Embryonic facial prominence (tissue), 1 donor: ENCODE measurements around the gene COMMD6.

Source experiments
- DNase-seq: peaks from one replicate; pipeline ENCODE4 v3.0.0-alpha.2; 2016; ENCODE audit errors: extremely low spot score

The COMMD6 gene

DNA sequence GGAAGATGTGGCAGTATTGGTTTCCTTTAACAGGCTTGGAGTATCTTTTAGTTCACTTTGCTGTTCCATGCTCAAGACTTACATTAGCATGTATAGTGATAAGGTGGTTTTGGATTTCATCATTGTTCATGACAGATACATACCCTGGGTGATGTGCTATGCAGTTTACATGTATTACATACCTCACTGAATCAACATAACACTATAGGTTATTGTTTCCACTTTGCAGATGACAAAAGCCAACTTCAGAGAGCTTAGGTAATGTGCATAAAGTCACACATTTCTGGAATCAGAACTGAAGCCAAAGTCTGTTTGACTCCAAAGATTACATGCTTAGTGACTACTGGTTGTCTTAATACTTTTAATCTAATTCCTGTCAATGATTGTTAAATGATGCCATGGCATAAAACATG is 7.1 kb downstream of the COMMD6 start:
- DNase-seq: no peak

DNA sequence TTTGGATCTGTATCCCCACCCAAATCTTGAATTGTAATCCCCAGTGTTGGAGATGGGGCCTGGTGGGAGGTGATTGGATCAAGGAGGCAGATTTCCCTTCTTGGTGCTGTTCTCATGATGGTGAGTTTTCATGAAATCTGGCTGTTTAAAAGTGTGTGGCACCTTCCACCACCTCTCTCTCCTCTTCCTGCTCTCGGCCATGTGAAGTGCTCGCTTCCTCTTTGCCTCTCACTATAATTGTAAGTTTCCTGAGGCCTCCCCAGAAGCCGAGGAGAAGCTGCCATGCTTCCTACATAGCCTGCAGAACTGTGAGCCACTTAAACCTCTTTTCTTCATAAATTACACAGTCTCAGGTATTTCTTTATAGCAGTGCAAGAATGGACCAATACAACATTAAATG is 15.7 kb downstream of the COMMD6 start:
- no peak for DNase-seq

DNA sequence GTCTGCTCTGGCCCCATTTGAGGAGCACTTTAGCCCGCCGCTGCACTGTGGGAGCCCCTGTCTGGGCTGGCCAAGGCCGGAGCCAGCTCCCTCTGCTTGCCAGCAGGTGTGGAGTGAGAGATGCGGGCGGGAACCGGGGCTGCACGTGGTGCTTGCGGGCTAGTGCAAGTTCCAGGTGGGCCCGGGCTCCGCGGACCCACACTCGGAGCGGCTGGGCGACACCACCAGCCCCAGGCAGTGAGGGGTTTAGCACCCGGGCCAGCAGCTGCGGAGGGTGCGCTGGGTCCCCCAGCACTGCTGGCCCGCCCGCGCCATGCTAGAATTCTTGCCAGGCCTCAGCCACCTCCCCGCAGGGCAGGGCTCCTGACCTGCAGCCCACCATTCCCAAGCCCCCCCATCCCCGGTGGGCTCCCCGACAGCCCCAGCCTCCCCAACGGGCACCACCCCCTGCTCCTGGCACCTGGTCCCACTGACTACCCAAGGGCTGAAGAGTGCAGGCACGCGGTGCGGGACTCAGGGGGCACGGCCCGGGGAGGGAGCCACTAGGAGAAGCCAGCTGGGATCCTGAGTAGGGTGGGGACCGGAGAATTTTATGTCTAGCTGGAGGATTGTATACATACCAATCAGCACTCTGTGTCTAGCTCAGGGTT is 19.1 kb downstream of the COMMD6 start:
- DNase-seq: no peak

DNA sequence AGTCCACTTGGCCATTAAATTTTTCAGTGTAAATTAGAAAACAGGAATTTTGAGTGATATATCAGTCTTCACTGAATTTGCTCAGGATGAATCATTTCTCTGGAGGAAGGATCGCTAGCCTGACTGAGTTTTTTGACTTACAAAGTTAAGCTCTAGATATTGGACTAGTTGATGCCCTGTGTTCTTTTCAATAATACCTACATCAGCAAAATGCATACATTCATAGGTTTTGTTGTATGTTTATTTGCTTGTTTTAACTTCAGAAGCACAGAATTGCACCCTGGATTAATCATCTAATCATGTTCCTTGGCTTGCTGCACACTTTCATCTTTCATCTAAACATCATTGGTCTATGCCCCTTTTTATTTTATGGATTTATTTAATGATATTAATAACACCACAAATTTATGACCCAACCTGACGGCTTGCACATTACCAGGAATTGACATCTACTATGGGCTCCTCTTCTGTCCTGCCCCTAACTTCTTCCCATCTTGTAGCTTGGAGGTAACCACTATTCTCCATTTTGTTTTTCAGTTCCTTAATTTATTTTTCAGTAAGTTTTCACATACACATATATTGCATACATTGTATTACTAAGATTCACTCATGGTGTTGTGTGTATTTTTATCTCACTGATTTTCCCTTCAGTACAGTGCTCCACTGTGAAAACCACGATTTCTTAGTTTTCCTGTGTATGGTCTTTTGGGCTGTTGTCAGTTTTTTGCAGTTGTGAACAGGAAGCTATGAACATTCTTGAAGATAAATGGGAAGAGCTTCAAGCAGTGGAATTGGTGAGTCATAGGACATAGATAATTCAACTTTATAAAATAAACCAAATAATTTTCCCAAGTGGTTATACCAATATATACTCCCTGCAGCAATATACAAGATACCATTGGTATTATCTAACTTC is 23.3 kb downstream of the COMMD6 start:
- no peak for DNase-seq

DNA sequence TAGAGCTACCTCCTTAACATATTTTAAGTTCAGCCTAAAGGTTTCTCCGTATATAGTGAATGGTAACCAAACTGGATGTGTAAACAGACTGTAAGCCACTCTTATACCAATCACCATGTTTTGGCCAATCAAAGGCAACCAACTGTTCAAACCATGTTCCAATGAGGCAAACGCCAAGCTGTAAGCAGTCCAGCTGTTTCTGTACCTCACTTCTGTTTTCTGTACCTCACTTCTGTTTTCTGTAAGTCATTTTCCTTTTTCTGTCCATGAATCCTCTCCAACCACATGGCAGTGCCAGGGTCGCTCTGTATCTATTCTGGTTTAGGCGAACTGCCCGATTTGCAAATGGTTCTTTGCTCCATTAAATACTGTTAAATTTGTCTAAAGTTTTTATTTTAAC is 24.4 kb downstream of the COMMD6 start:
- no peak for DNase-seq

DNA sequence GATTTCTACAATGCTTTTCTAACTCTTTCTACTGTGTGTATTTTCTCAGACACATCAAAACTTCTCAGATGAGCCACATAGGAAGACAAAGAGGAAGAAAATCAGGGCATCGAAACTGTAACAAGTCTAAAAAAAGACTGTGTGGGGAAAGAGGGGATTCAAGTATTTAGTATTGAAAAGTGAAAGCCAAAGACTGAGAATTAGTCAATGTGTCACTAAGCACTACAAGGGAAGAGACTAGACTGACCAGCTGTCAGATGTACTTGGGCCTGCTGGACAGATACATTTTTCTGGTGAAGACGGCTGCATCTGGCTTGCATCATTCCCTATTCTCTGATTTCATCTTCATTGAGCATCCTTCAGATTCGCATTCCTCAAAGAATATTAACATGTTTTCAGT is 25.4 kb downstream of the COMMD6 start:
- no peak for DNase-seq

DNA sequence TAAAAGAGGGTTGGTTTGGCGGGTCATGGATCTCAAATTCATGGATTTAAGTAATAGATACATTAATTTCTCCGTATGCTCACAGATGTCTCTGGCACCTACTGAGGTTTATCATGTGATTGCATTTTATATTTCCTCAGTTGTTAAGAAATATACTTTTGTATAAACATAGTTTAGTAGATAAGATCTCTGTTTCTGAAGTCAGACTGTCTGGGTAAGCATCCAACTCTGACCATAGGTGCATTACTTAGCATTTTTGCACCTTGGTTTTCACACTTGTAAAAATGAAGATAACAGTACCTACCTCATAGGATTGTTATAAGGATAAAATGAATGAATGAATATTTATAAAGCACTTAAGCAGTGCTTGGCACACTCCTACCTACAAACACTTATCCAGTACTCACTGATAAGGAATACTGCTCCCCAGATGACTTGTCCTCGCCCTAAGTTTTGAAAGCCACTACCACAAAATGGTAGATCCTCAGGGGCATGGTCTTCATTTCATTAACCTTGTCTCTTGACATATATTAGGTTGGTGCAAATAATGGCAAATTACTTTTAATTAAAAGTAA is 26.5 kb downstream of the COMMD6 start:
- DNase-seq: no peak

DNA sequence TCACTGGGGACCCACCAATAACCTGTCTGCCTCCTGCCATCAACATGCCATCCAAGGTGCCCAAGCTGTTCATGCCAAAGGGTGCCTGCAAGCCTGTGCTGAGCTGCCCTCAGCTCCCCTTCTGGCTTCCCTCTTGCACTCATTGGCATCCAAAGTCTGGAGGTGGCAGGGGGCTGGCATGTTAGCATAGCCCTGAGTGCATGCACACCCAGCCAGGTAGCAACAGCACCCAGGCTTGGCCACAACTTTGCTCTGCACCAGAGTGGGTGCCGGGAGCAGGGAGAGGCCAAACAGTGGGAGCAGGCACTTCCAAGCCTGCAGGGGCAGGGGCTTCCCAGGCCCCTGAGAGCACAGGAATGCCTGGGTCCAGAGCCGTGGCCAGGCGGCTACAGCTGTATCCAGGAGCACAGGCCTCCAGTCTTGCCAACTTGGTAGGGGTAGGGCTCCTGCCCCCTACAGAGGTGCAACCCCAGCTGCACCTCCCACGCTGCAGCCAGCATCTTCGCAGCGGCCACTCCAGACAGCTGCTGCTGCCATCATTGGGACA is 29.6 kb downstream of the COMMD6 start:
- DNase-seq: no peak

DNA sequence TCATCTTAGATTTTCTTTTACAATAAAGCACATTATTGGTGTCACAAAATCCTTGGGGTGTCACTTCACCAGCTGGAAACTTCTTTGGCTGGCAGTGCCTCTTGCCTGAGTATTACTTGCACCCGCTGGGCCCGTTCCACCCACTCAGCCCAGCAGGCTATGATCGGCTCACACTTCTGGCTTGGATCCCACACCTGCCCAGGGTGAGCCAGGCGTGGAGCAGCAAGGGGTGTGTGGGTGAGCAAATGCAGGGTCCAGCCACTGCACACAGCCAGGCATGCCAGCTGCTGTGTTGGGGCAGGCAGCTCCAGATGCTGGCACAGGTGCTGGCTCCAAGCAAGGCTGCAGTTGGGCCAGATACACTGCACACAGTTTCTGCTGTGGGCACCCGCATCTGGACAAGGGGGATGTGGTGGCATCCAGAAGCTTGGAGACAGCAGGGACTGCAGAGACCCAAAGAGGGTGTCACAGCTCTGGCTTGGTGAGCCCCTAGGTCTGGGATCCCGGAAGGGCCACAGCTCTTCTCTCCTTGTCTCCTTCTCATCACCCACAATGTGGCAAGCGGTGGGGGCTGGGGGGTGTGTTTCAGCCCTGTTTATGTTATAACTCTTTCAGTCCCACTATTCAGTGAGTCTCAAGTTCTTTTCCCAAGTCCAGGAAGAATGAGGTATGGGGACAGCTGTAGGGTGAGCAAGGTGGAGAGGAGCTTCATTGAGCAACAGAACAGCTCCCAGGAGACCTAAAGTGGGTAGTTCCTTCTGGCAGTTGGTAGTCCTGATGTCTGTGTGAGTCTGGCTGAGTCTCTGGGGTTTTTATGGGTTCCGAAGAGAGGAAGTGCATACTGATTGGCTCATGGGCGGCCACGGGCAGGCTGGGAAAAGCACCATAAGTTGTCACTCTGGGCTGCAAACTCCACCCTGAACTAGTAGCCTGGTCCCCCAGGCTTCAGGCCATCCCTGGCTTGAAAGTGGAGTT is 30.3 kb downstream of the COMMD6 start:
- no peak for DNase-seq

DNA sequence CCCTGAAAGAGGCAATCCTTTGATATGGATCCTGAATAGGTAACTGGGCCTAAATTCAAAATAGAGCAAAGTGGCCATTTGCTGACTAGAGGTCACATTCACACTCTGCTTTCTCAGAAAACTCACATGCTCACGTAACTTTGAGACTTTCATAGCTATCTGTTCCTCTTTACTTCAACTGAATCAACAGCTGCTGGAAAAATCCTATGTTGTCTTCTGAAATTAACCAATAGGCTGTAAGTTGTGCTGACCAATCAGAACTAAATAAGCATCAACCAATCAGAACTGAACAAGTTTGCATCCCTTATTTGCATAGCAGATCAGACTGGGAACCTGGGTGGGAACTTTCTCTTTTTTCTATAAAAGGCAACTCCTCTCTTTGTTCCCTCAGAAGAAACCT is 31.6 kb downstream of the COMMD6 start:
- DNase-seq: no peak

DNA sequence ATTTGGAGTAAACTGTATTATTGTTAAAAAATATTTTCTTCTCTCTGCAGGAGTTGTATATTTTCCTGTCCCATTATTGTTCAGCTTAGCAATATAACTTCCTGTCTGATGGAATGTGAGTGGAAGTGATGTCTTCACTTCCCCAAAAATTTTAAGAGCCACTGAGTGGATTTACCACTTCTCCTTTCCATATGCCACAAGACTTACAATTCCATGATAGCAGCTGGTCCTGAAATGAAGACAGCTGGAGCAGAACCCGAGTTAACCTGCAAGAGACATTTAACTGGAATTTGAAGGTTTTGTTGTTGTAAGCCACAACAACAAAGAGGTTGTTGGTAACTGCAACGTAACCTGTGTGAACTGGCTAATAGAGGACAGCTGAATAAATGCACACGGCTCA is 32.3 kb downstream of the COMMD6 start:
- DNase-seq: no peak

DNA sequence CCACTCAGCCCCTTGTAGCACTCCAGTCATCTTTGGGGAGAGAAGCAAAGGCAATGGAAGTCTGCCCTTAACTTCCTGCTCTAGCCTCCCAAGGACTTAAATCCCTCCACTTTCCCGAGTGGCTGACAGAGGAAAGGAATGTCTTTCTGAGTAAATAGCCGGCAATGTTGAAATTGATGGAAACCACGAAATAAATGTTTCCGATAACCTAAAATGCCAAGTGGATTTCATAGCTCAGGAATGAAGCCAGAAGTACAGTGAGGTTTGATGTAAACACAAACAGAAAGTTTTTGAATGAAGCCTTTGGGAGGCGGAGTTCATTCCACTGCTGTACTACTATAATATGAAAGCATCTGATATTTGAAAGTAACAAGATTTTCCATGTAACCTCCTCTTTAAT is 41.7 kb downstream of the COMMD6 start:
- DNase-seq: no peak

DNA sequence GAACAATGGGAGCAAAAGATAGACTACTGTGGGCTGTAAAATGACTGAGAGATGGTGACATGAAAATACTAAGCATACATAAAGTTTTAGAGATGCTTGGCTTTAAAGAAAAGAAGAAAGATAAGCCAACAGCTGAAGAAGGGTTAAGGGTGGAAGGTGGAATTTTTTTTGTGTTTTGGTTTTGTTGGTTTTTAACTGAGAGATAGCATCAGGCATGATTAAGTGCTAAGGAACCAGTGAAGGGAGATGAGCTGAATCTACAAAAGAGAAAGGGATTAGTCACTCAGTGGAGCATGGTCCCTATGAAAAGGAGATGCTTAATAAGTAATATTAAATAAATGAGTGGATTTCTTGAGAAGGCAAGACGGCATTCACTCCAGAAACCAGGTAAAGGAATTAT is 43.1 kb downstream of the COMMD6 start:
- no peak for DNase-seq

DNA sequence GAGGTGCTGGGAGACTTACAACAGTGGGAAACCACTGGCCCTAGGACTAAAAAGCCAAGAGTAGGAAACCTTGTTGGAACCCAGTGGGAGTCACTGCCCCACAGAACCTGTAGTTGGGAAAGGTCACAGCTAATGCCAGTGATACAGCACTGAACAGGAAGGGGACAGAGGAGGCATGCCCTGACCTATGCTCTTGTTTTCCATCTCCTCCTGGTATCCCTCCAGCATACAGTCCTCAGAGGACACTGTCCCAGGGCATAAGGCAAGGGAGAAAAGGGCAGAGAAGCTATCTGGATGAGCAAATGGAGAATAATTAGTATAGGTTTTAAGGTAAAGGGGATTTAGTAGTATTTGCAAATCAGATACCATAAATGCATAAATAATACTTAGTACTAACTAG is 44.5 kb downstream of the COMMD6 start:
- no peak for DNase-seq

DNA sequence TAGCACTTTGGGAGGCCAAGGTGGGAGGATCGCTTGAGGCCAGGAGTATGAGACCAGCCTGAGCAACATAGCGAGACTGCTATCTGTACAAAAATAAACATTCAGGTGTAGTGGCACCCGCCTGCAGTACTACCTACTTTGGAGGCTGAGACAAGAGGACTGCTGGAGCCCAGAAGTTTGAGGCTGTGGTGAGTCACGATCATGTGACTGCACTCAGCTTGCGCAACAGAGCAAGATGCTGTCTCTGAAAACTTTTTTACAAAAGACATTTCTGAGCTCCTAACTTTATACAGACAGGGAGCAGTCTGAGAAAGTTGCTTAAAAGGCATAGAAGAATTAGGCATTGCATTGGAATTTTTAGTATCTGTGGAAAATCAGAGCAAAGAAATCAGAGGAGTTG is 45.3 kb downstream of the COMMD6 start:
- no peak for DNase-seq

DNA sequence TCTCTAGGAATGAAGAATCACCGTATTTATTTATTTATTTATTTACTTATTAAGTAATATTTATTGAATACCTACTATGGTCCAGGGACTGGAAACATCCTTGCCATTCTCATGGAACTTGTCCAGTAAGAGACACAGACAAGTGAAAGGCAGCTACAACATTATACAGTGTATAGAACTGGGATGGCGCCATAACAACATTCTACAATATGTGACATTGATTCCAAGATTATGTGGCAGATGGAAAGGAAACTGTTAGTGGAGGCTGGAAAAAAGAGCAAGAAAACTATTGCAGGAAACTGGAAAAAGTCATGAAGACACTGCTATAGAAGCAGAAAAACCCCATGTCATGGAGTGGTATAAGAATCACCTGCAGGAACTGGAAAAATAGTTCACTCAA is 46.3 kb downstream of the COMMD6 start:
- no peak for DNase-seq

DNA sequence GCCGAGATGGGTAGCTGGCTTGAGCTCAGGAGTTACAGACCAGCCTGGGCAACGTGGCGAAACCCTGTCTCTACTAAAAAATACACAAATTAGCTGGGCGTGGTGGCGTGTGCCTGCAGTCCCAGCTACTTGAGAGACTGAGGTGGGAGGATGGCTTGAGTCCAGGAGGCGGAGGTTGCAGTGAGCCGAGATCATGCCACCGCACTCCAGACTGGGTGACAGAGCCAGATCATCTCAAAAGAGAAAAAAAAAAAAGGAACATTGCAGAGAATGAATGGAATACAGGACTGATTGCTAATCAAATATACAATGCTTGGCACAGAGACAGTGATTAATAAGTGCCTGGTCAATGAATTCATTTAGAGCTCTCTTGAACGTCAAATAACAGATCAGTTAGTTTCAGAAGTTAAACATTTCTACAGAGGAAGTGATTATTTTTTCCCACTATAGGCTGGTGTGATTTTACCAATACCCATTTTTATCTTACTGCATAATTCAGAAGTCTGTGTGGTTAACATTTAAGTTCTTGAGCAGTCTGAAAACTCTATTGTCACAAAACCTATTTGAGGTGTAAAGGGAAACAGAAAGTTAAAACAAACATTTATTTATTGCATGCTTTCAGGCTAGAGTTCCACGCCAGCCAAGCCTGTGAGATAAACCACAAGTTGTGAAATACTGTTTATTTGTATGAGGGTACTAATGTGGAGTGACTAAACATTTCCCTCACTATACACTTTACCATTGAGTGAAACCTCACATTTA is 48.0 kb downstream of the COMMD6 start:
- no peak for DNase-seq

DNA sequence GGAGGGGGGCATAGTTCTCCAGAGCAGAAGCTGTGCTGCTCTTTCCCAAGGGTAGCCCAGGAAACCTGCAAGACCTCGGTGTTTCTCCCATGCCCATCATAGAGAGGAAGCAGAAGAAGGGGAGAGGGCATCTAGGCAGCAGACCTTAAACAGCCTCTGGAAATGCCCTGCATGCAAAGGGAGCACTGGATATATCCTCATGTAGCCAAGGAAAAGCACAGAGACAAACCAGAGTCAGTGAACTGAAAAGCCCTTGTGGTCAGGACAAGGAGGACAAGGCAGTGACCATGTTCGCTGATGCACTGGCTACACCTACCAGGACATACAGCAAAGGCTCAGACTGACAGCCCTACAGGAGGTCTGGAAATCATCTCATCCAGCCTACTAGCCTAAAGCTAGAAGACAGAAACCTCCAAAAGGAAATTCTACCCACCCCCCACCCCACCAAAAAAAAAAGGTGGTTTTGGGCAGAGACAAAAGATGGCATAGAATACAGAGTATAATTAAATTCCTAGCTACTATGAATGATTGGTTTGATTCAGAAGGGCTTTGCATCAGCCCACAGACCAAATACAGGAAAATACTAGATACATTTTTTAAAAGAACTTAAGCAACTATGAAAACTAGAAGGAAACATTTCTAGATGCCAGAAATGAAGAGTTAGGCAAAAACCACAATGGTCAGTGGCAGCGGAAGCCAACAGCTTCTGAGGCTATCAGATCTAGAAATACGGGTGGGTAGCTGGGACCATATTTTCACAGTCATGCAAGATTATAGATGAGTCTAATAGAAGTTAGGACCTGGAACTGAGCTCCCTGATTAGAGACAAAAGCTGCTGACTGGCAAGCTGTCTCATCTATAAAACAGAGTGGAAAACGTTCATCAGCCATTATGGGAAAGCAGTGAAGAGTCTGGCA is 51.2 kb downstream of the COMMD6 start:
- DNase-seq: no peak

DNA sequence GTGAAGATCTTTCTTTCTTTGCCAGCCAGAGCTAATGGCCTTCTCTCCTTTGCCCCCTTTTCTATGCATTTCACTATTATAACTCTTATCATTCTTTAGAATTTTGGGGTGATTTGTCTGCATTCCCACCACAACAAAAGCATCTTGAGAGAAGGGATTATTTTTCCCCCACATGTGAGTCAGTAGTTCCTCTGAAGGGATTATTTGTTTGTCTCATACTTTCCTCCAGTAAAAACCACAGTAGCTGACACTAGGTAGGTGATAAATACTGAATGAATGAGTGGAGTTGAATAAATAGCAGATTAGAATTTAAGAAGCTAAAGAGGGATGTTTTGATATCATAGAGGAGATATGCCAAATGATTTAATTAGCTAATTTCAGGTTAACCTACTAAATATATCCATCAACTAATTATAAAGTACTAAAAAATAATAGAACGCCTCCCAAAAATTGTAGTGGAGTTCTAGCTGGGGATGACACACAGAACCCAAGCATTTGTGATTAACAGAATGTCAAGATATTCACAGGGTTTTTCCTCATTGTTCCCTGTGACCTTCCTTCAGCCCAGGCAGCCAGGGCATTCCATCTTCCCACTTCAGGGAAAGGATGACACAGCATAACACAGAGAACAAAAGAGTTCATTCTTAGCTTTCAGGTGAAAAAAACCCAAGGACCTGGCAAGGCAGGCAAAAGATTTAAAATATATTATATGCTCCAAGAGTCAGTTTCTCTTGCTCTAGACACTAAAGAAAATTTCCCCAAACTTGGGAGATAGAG is 52.2 kb downstream of the COMMD6 start:
- DNase-seq: no peak
